Spinal cord (tissue), 10 donors: Measurements from ENCODE around the gene DAPK3. TPM values are rescaled to one million over a fixed set of nuclear protein-coding genes. Genes with fewer than 3 reads are reported as not detected.
"Not testable (repeated sequence)": the region's sequence is repeated elsewhere in the genome, so short reads cannot be mapped to it uniquely, and the experiment has no call there.

Source experiments
- DNase-seq, 6 donors: peaks; one replicate each; pipeline versions ENCODE4 v3.0.0 to v3.0.0-alpha.2; 2013 to 2015; ENCODE audit warnings: low spot score in 6 of 6, low read depth in 4 of 6
- H3K27ac ChIP-seq: one replicate; pipeline ENCODE4 v1.5.1; 2013; ENCODE audit warnings: low read depth, low read length, control low read depth
- H3K27me3 ChIP-seq: one replicate; pipeline ENCODE4 v1.6.1; 2013; ENCODE audit warnings: low read length; ENCODE audit not compliant: control insufficient read depth, insufficient read depth
- H3K36me3 ChIP-seq: one replicate; pipeline ENCODE4 v1.6.1; 2013; ENCODE audit warnings: low read length; ENCODE audit not compliant: control insufficient read depth, insufficient read depth
- H3K4me1 ChIP-seq: one replicate; pipeline ENCODE4 v1.6.1; 2013; ENCODE audit warnings: low read length; ENCODE audit not compliant: control insufficient read depth, insufficient read depth
- H3K4me3 ChIP-seq: one replicate; pipeline ENCODE4 v1.5.1; 2013; ENCODE audit warnings: low read depth, low read length, control low read depth
- H3K9me3 ChIP-seq: one replicate; pipeline ENCODE4 v1.6.1; 2013; ENCODE audit warnings: low read length; ENCODE audit not compliant: control insufficient read depth, insufficient read depth
- WGBS: methylation state at CpG from one replicate; pipeline ENCODE4 v1.1.5; 2013; ENCODE audit warnings: missing lambda C conversion rate; ENCODE audit not compliant: insufficient coverage; 5-methylcytosine and 5-hydroxymethylcytosine counted together
- polyA plus RNA-seq, 2 donors: library from polyadenylated mRNA; unstranded; fragments of 120-200 nt; gene quantifications; one replicate each; pipeline ENCODE4 v1.2.1, GENCODE V29; 2013; ENCODE audit not compliant: insufficient read length in 2 of 2
- total RNA-seq, 2 donors: library from RNA; depleted of rRNA in 1 of 2; stranded (reverse); fragments of 120-200 nt in 1 of 2; fragments of >200 nt in 1 of 2; gene quantifications; one replicate each; pipeline versions ENCODE4 v1.2.3 to v1.2.4, GENCODE V29; 2013 to 2014
- donor health status: healthy.

The DAPK3 gene
- total and polyA plus RNA-seq, 4 donors: 40.1 to 79.6 (median 59.7) TPM

- Histone ChIP-seq H3K4me3 (no peak overlapping the region), H3K9me3 (no peaks in the 10 kb centered on the region), H3K27me3 (no peaks in the 10 kb centered on the region), H3K36me3 (peaks cover 59% of the 10 kb centered on the region), H3K27ac (no peak overlapping the region), H3K4me1 (peaks cover 2% of the 10 kb centered on the region)
- DNase-seq: no peak
- WGBS: 91% methylated on average over 10 of the region's 10 CpGs
These were observed 15.2 kb downstream of the DAPK3 start for GRCh38 chr19:3955688-3956087.

- H3K4me3 ChIP-seq: not testable (repeated sequence)
These were observed 15.6 kb downstream of the DAPK3 start for GRCh38 chr19:3955276-3955675.

GRCh38 chr19:3954107-3954506 is 16.8 kb downstream of the DAPK3 start:
- Histone ChIP-seq H3K4me1 (peaks cover 2% of the 10 kb centered on the region), H3K9me3 (no peaks in the 10 kb centered on the region), H3K27ac (no peak overlapping the region), H3K4me3 (no peak overlapping the region), H3K27me3 (no peaks in the 10 kb centered on the region), H3K36me3 (peaks cover 43% of the 10 kb centered on the region)
- 88% methylated on average over 12 of the region's 12 CpGs for WGBS
- DNase-seq: no peak

More at GRCh38 chr19:3955276-3955675, 15.6 kb downstream of the DAPK3 start:
- not testable (repeated sequence) for H3K4me1 ChIP-seq, H3K27me3 ChIP-seq, H3K9me3 ChIP-seq, H3K27ac ChIP-seq, DNase-seq
- WGBS: 94% methylated on average over 10 of the region's 13 CpGs
- peaks cover 55% of the 10 kb centered on the region for H3K36me3 ChIP-seq

- not testable (repeated sequence) for H3K9me3 ChIP-seq, H3K27ac ChIP-seq, DNase-seq, H3K27me3 ChIP-seq, H3K4me1 ChIP-seq, H3K4me3 ChIP-seq
- peaks cover 31% of the 10 kb centered on the region for H3K36me3 ChIP-seq
- 85% methylated on average over 8 of the region's 9 CpGs for WGBS
These were observed 18.1 kb downstream of the DAPK3 start for GRCh38 chr19:3952755-3953276.

- Histone ChIP-seq H3K4me1 (peaks cover 2% of the 10 kb centered on the region), H3K4me3 (no peak overlapping the region), H3K27me3 (no peaks in the 10 kb centered on the region), H3K9me3 (no peaks in the 10 kb centered on the region), H3K36me3 (peaks cover 21% of the 10 kb centered on the region), H3K27ac (no peak overlapping the region)
- WGBS: 60% methylated on average over 29 of the region's 41 CpGs
- no peak for DNase-seq
These were observed 19.7 kb downstream of the DAPK3 start for GRCh38 chr19:3950871-3951861.

- DNase-seq: no peak
- Histone ChIP-seq H3K27ac (no peak overlapping the region), H3K9me3 (no peaks in the 10 kb centered on the region), H3K36me3 (peaks cover 13% of the 10 kb centered on the region), H3K4me3 (no peak overlapping the region), H3K4me1 (peaks cover 2% of the 10 kb centered on the region), H3K27me3 (no peaks in the 10 kb centered on the region)
- 55% methylated on average over 11 of the region's 20 CpGs for WGBS
These were observed 20.7 kb downstream of the DAPK3 start for GRCh38 chr19:3949997-3950859.

- no peak for DNase-seq
- H3K27me3 ChIP-seq: no peaks in the 10 kb centered on the region
- 79% methylated on average over 10 of the region's 11 CpGs for WGBS
- H3K4me3 ChIP-seq: no peak overlapping the region
- H3K4me1 ChIP-seq: peaks cover 2% of the 10 kb centered on the region
- H3K27ac ChIP-seq: no peak overlapping the region
- H3K9me3 ChIP-seq: no peaks in the 10 kb centered on the region
- H3K36me3 ChIP-seq: peaks cover 13% of the 10 kb centered on the region
These were observed 21.6 kb downstream of the DAPK3 start for GRCh38 chr19:3949294-3949693.

GRCh38 chr19:3947316-3947933 is 23.5 kb downstream of the DAPK3 start:
- H3K9me3 ChIP-seq: not testable (repeated sequence)
- WGBS: 87% methylated on average over 6 of the region's 15 CpGs

GRCh38 chr19:3945838-3946237 is 25.1 kb downstream of the DAPK3 start:
- H3K4me1 ChIP-seq: no peaks in the 10 kb centered on the region
- H3K27me3 ChIP-seq: no peaks in the 10 kb centered on the region
- peaks cover 1% of the 10 kb centered on the region for H3K36me3 ChIP-seq
- no peak overlapping the region for H3K4me3 ChIP-seq
- WGBS: 57% methylated on average over 2 of the region's 2 CpGs
- no peak for DNase-seq
- no peaks in the 10 kb centered on the region for H3K9me3 ChIP-seq
- H3K27ac ChIP-seq: no peak overlapping the region

More at GRCh38 chr19:3947316-3947933, 23.5 kb downstream of the DAPK3 start:
- DNase-seq, H3K27me3 ChIP-seq, H3K4me1 ChIP-seq, H3K4me3 ChIP-seq, H3K27ac ChIP-seq, H3K36me3 ChIP-seq: not testable (repeated sequence)
